GM21381 (cell line): ENCODE measurements around the gene BAAT.
A peak's percentile ranks its signal among the peaks of the same experiment; 100 is the strongest.

ENCODE experiments used
- ATAC-seq: cut with Tn5 transposase; IDR thresholded peaks from one replicate; pipeline ENCODE4 v1.9.1; 2021; ENCODE audit warnings: mild to moderate bottlenecking, moderate library complexity; ENCODE audit not compliant: unreplicated experiment

BAAT gene

DNA sequence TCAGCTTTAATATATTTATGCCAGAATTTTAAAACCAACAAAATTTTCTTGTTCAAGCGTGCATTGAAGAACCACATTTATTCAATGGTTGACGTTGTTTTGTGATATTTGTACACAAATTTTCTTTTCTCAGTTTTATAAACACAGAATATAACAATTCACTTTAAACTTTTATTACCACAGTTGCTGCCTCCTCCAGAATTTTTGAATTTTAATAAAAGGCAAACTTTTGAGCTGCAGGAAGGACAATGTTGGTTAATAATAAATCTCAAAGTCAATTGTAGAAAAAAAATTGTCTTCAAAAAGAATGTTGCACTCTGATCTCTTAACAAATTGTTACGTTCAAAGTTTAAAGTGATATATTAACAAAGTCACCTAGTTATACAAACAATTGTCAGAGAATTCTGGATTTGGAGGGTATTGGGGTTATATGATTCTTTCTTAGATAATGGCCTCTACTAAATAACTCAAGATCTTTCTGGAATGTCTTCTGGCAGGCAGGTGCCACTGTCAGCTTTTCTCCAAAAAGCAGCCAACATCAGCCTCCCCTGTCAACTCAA, 60.5 kb downstream of the BAAT start:
- no peak for ATAC-seq

DNA sequence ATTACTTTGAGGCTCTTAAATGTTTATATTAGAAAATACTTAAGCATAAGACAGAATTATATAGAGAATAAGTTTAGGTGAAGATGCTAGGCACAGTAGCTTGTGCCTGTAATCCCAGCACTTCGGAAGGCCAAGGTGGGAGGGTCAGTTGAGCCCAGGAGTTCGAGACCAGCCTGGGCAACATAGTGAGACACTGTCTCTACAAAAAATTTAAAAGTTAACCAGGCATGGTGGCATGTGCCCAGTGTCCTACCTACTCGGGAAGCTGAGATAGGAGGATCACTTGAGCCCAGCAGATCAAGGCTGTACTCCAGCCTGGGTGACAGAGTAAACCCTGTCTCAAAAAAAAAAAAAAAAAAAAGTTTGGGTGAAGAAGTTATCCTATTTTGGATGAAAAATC, 61.7 kb downstream of the BAAT start:
- ATAC-seq: no peak

DNA sequence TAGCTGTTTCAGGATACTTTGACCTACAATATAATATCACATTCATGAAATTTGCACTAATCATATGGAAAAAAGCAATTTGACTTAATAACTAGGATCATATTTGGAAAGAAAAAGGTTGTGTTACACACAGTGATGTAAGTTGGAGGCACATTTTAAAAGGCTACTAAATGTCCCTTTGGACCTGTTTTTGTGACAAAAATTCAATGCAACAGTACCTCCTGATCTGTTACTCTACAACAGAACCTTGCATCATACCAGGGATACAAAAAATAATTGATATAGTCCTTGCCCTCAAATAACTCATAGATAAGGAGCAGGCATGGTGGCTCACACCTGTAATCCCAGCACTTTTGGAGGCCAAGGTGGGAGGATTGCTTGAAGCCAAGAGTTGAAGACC, 67.1 kb downstream of the BAAT start:
- no peak for ATAC-seq

DNA sequence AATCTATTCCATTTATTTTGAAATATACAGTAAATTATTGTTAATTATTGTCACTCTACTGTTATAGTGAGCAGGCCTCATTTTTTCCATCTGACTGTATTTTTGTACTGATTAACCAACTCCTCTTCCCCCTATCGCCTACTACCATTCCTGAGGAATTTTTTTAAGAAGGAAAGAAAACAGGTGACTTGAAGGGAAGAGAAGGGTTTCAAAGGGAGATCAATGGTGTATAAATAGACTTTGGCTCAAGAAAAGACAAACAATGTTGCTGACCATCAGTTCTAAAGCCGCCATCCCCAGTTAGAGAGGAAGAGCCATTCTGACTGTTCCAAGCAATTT, 69.7 kb downstream of the BAAT start:
- ATAC-seq: no peak

DNA sequence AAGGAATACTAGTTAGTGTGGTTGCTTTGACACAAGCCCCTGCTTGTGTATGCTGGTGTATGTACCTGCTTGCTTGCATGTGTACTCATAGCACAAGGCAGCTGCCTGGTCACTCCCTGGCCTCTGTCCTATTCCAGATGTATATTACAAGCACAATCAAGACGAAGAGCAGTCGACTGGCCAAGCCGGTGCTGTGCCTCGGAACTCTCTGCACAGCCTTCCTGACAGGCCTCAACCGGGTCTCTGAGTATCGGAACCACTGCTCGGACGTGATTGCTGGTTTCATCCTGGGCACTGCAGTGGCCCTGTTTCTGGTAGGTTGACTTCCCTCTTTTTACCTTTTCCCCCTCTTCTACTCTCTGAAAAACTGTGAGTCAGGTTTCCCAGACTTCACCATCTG, 72.1 kb downstream of the BAAT start:
- ATAC-seq: no peak

DNA sequence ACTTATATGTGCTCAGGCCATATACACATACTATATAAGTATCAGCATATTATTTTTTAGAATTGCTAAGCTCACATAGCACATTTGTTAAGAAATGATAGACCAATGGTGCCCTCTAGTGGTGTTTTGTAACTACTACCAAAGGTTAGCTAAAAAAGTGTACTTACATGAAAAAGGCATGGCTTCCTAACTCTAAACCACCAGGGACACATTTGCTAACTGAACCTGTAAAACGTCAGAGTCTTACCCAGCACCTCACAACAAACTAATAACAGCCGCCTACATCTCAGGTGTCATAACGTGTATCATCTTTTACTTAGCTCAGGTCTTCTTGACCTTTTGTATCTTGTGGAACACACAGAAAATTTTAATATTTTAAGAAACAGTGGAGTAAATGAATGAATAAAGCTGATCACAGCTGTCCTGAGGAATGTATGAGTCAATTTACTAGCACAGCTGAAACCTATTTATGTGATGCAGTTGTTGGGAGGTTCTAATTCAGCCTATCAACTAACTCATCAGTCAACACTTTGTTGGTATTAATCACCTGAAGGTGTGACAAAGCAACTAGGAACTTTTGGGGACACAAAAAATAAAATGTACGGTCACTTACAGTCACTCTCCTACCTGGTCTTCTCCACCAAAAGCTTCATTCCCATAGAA, 72.9 kb downstream of the BAAT start:
- peak; percentile 92 for ATAC-seq

DNA sequence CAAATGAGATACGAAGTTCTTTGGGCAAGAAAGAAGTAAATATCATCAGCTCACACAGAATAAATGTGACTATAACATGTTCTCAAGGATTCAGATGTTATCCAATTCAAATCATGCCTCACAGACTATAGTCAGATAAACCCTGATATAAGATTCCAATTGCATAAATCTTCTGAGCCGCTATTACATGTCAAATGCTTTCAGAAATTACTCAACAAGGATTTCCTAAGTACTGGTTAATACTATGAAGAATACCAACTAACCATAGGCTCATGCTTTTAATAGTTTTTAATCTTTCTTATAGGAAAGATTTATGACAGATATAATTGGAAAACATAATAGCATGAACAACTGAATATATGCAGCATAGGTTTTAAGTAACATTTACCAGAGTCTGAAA, 73.6 kb downstream of the BAAT start:
- ATAC-seq: no peak
